Keratinocyte (primary cell): Measurements from ENCODE around the gene PTPA.

ENCODE experiments used
- CTCF ChIP-seq, 3 experiments: IDR thresholded peaks in 1 of 3; conservative IDR thresholded peaks in 1 of 3; optimal IDR thresholded peaks in 1 of 3; 2 replicates in 2 of 3; 3 replicates in 1 of 3; pipeline versions ENCODE3 to v1.5.1; 2011; ENCODE audit warnings: low read length in 3 of 3, mild to moderate bottlenecking in 3 of 3, moderate library complexity in 2 of 3, control low read depth in 1 of 3, inconsistent platforms in 1 of 3; ENCODE audit not compliant: insufficient read depth in 2 of 3; ENCODE audit errors: extremely low read depth in 1 of 3
- EZH2 ChIP-seq: IDR thresholded peaks from one replicate; pipeline ENCODE4 v1.6.1; 2012; ENCODE audit warnings: inconsistent platforms, mild to moderate bottlenecking, low read length, moderate library complexity

GRCh38 chr9:129145841-129146292 is 34.7 kb downstream of the PTPA start:
- TF ChIP-seq EZH2: no peak
- TF ChIP-seq CTCF (optimal IDR thresholded peaks at IDR 0.05 in 1 of 3, IDR thresholded peaks at IDR 0.05 in 1 of 3, conservative IDR thresholded peaks at IDR 0.05 in 1 of 3; ENCODE audit: extremely low read depth in 1 of 3, insufficient read depth in 2 of 3, low read length in 3 of 3): no peak
